Measurements from ENCODE around the gene ADCYAP1.

Gene ADCYAP1

DNA sequence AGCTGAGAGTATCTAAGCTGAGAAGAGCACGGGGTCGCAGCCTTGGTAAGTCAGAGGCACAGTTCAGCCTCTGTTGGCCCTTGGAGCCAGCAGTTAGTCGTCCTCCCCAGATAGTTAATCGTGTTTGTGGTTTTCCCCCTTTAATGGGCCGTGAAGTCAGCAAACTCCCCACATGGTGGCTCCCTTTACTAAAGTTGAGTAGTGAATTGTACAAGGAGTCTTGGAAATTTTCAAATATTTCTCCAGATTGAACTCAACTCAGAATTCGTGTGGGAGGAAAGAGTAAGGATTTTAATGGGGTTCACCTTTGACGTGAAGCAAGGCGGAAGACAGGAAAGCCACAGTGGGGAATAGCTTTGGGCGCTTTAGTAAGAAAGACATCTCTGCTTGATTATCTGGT is 2.4 kb upstream of the ADCYAP1 start:
- no peak overlapping the region for H3K9ac ChIP-seq (ENCODE audit: low read length)
- peaks cover 37% of the 10 kb centered on the region for H3K4me1 ChIP-seq (ENCODE audit: control insufficient read depth, low read depth, low read length)
- no peak overlapping the region for H3K27ac ChIP-seq (ENCODE audit: low read length)
- no peak overlapping the region for H3K4me3 ChIP-seq (ENCODE audit: low read length)
- no peaks in the 10 kb centered on the region for H3K9me3 ChIP-seq (ENCODE audit: control insufficient read depth, low read depth, low read length)
- peaks cover 72% of the 10 kb centered on the region for H3K27me3 ChIP-seq (ENCODE audit: control insufficient read depth, insufficient read depth, low read length)
- H3K36me3 ChIP-seq (ENCODE audit: control insufficient read depth, low read depth, low read length): no peaks in the 10 kb centered on the region

DNA sequence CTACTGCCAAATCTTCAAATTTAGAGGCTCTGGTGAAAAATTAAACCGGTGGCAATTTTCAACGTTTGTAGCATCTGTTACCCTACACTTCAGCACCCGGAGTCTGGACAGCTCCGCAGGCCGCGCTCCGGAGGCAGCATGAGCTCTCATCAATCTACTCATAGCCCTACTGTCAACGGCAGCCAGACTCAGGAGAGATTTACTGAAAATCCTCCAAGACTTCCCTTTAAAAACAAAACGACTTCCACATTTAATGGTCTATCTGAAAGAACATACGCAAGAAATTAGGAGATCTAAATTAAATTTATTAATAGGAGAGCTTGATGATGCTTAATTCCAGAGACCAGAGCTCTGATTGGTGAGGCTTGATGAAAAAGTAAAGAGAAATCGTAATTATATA is 970 bp upstream of the ADCYAP1 start:
- Histone ChIP-seq H3K4me1 (ENCODE audit: control insufficient read depth, low read depth, low read length) (peaks cover 39% of the 10 kb centered on the region), H3K27ac (ENCODE audit: low read length) (no peak overlapping the region), H3K36me3 (ENCODE audit: control insufficient read depth, low read depth, low read length) (no peaks in the 10 kb centered on the region), H3K9me3 (ENCODE audit: control insufficient read depth, low read depth, low read length) (no peaks in the 10 kb centered on the region), H3K4me3 (ENCODE audit: low read length) (no peak overlapping the region), H3K27me3 (ENCODE audit: control insufficient read depth, insufficient read depth, low read length) (peaks cover 87% of the 10 kb centered on the region), H3K9ac (ENCODE audit: low read length) (no peak overlapping the region)

DNA sequence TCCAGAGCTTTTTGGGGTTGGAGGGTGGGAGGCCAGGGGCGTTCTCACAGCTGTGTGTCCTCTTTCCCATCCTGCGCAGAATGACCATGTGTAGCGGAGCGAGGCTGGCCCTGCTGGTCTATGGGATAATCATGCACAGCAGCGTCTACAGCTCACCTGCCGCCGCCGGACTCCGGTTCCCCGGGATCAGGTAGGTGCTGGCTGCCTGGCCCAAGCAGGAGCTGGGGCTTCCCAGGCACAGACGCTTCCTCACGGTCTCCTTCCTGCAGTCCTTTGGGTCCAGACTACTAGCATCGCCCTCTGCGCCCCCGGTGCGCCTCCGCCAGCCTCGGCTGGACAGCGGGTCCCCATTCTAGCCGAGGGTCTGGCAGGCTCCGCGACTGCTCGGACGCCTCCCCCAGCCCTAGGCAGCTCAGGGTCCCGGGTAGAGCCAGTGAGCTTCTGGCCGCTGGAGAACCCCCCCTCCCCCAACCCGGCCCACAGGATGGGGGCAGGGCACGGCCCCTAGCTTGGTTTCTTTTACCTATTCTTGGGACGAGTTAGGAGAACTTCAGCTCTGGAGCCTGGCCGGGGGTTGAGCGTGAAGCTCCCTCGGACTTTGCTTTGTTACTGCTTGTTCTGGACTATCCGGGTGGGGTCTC is 756 bp downstream of the ADCYAP1 start:
- Histone ChIP-seq H3K4me3 (ENCODE audit: low read length) (peak overlapping the region; percentile 60), H3K27me3 (ENCODE audit: control insufficient read depth, insufficient read depth, low read length) (peaks cover 100% of the 10 kb centered on the region), H3K9me3 (ENCODE audit: control insufficient read depth, low read depth, low read length) (no peaks in the 10 kb centered on the region)

DNA sequence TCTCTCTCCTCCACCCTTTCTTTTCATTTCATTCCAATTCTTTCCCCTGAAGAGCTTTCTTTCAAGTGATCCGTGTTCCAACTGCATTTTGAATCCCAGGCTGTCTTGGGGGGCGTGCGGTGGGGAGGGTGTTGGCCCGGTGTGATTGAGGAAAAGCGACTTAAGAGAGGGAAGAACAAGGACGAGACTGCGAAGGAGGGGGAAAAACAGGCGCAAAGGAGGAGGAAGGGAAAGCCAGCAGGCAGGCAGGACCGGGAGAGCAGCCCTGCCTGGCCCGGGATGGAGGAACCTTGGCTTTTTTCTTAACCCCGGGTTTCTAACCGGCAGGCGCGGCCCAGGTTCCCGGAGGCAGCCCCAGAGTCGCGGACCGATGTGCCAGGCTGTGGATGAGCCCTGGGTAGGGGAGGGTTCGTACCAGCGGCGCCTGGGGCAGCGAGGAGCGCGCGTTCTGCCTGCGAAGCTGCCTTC is 1.3 kb downstream of the ADCYAP1 start:
- Histone ChIP-seq H3K9me3 (ENCODE audit: control insufficient read depth, low read depth, low read length) (no peaks in the 10 kb centered on the region), H3K36me3 (ENCODE audit: control insufficient read depth, low read depth, low read length) (no peaks in the 10 kb centered on the region), H3K27ac (ENCODE audit: low read length) (no peak overlapping the region), H3K4me1 (ENCODE audit: control insufficient read depth, low read depth, low read length) (peaks cover 40% of the 10 kb centered on the region), H3K9ac (ENCODE audit: low read length) (no peak overlapping the region), H3K27me3 (ENCODE audit: control insufficient read depth, insufficient read depth, low read length) (peaks cover 100% of the 10 kb centered on the region), H3K4me3 (ENCODE audit: low read length) (peak overlapping the region; percentile 60)

More for the DNA sequence above, 756 bp downstream of the ADCYAP1 start:
- H3K4me1 ChIP-seq (ENCODE audit: control insufficient read depth, low read depth, low read length): peaks cover 41% of the 10 kb centered on the region
- H3K36me3 ChIP-seq (ENCODE audit: control insufficient read depth, low read depth, low read length): no peaks in the 10 kb centered on the region
- no peak overlapping the region for H3K9ac ChIP-seq (ENCODE audit: low read length)
- no peak overlapping the region for H3K27ac ChIP-seq (ENCODE audit: low read length)

DNA sequence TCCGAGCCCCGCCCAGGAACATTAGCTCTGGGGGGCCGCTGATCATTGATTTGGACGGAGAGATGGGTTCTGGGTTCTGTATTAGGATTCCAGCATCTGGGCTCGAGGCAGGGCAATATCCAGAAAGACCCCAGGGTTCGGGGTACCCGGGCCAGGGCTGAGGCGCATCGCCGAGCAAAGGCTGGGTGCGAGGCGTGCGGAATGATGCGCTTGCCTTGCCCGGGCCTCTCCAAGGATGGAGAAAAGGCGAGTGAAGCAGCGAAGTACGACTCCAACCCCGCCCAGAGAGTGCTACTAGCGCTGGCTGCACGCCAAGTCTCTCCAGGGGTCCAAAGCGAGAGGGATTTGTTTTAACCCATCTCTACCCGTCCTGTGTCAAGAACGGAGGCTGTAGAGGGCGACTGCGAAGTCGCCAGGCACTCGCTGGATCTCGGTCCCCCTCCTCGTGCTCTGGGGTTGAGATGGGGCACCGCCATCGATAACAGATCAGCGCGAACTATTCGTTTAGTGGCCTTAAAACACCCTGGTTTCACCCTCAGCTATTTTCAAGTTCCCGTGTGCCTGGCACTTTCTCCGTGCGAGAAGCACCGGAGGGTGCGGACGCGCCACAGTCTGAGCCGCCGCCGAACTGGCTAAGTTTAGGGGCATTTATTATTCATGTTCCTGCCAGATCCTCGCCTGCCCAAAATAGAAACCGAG is 1.9 kb downstream of the ADCYAP1 start:
- H3K27ac ChIP-seq (ENCODE audit: low read length): no peak overlapping the region
- H3K27me3 ChIP-seq (ENCODE audit: control insufficient read depth, insufficient read depth, low read length): peaks cover 100% of the 10 kb centered on the region
- no peaks in the 10 kb centered on the region for H3K9me3 ChIP-seq (ENCODE audit: control insufficient read depth, low read depth, low read length)
- no peak overlapping the region for H3K9ac ChIP-seq (ENCODE audit: low read length)
- peak overlapping the region; percentile 60 for H3K4me3 ChIP-seq (ENCODE audit: low read length)
- H3K4me1 ChIP-seq (ENCODE audit: control insufficient read depth, low read depth, low read length): peaks cover 34% of the 10 kb centered on the region
- no peaks in the 10 kb centered on the region for H3K36me3 ChIP-seq (ENCODE audit: control insufficient read depth, low read depth, low read length)

DNA sequence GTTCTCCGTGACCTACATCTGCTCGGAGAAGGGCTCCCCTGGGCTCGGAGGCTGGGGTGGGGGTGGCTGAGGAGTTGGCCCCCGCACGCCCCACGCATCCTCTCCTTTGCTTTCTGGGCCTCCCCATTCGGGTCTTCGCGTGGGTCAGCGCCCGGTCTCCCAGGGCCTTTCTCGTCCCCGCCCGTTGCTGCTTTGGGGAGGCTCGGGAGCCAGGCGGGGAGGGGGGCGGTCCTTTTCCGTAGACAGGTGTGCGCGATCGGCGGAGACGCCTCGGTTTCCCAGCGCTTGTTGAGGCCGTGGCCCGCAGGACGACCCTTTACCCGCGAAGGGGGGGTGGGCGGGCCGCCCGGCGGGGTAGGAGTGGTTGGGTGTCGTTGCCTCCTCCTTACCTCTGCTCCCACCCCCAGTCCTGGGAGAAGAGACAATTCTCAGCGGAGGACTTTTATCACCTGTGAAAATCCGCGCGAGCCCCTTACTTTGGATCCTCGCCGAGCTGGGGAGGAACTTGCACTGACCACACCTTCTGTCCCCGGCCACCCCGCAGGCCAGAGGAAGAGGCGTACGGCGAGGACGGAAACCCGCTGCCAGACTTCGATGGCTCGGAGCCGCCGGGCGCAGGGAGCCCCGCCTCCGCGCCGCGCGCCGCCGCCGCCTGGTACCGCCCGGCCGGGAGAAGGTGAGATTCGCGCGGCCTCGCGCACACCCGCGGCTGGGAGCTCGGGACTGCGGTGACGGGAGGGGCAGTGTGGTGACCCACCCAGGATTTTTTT is 2.6 kb downstream of the ADCYAP1 start:
- H3K9me3 ChIP-seq (ENCODE audit: control insufficient read depth, low read depth, low read length): no peaks in the 10 kb centered on the region
- H3K27ac ChIP-seq (ENCODE audit: low read length): no peak overlapping the region
- peaks cover 28% of the 10 kb centered on the region for H3K4me1 ChIP-seq (ENCODE audit: control insufficient read depth, low read depth, low read length)
- no peaks in the 10 kb centered on the region for H3K36me3 ChIP-seq (ENCODE audit: control insufficient read depth, low read depth, low read length)
- no peak overlapping the region for H3K9ac ChIP-seq (ENCODE audit: low read length)
- H3K27me3 ChIP-seq (ENCODE audit: control insufficient read depth, insufficient read depth, low read length): peaks cover 100% of the 10 kb centered on the region
- peak overlapping the region; percentile 60 for H3K4me3 ChIP-seq (ENCODE audit: low read length)

DNA sequence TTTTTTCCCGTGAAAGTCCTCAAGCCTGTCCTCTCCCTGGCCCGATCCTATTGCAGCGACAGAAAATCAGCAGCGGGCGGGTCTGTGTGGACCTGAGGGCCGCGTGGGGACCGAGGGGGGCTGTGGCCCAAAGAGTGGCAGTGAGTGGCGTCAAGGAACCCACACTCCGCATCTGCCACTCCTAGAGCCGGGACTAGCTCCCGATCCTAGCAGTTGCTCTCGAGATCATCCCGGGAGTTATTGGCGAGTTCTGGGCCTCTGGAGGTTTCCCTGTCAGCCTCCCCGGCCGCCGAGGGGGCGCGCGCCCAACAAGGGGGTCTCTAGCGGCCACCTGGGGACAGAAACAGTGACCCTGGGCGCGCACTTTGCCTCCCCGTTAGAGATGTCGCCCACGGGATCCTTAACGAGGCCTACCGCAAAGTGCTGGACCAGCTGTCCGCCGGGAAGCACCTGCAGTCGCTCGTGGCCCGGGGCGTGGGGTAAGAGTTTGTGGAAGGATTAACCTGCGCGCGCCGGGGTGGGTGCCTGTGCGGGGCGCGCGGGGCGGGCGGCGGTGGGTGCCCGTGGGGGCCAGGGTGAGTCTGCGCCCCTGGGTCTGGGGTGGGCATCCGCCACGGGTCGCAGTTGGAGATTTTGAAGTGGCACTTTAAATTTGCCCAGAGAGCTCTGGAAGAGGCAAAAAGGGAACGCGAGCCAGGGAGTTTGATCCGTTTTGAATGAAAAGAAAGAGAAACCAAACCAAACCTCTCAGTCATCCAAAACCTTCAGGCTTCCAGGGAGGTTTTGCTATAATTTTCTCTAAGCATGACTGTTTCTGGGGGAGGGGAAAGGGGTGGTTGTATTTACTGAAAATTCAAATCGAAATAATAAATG is 3.5 kb downstream of the ADCYAP1 start:
- H3K27me3 ChIP-seq (ENCODE audit: control insufficient read depth, insufficient read depth, low read length): peaks cover 100% of the 10 kb centered on the region
- no peaks in the 10 kb centered on the region for H3K9me3 ChIP-seq (ENCODE audit: control insufficient read depth, low read depth, low read length)
- H3K36me3 ChIP-seq (ENCODE audit: control insufficient read depth, low read depth, low read length): no peaks in the 10 kb centered on the region
- peak overlapping the region; percentile 60 for H3K4me3 ChIP-seq (ENCODE audit: low read length)
- no peak overlapping the region for H3K27ac ChIP-seq (ENCODE audit: low read length)
- peaks cover 26% of the 10 kb centered on the region for H3K4me1 ChIP-seq (ENCODE audit: control insufficient read depth, low read depth, low read length)
- H3K9ac ChIP-seq (ENCODE audit: low read length): no peak overlapping the region

DNA sequence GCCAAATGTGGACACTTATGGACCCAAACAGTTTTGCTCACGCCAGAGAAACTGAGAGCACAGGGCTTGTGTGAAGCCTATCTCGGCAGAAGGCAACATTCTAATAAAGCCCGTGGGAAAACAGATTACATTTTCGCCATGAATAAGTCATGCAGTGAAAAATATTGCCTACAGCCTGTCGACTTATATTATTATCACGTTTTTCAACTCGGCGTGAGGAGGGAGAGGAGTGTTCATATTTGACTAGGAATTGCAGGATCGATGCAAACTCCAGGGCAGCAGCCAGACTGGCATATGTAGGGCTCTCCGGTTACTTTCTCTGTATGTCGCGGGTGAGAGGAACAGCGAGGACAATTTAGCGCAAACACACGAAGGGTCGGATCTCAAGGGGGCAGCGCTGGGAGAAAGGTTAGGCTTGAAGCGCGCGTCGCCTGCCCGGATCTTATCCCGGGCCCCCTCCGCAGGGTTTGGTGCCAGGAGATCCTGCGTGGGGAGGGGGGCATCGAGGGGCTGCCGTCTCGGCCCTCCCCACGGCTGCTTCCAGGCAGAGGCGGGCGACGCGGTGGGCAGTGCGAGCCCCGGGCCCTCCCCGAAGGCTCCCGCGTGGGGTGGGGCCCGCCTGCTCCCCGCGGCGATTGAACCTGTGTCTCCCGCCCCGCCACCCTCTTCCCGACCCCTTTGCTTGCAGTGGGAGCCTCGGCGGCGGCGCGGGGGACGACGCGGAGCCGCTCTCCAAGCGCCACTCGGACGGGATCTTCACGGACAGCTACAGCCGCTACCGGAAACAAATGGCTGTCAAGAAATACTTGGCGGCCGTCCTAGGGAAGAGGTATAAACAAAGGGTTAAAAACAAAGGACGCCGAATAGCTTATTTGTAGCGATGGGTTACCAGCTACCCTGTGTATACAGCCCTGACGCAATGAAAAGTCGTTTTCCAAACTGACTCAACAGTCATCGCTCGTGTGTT is 4.4 kb downstream of the ADCYAP1 start:
- peak overlapping the region; percentile 35 for H3K4me3 ChIP-seq (ENCODE audit: low read length)
- no peak overlapping the region for H3K27ac ChIP-seq (ENCODE audit: low read length)
- no peaks in the 10 kb centered on the region for H3K9me3 ChIP-seq (ENCODE audit: control insufficient read depth, low read depth, low read length)
- H3K9ac ChIP-seq (ENCODE audit: low read length): no peak overlapping the region
- H3K27me3 ChIP-seq (ENCODE audit: control insufficient read depth, insufficient read depth, low read length): peaks cover 100% of the 10 kb centered on the region
- H3K4me1 ChIP-seq (ENCODE audit: control insufficient read depth, low read depth, low read length): peaks cover 24% of the 10 kb centered on the region
- no peaks in the 10 kb centered on the region for H3K36me3 ChIP-seq (ENCODE audit: control insufficient read depth, low read depth, low read length)

DNA sequence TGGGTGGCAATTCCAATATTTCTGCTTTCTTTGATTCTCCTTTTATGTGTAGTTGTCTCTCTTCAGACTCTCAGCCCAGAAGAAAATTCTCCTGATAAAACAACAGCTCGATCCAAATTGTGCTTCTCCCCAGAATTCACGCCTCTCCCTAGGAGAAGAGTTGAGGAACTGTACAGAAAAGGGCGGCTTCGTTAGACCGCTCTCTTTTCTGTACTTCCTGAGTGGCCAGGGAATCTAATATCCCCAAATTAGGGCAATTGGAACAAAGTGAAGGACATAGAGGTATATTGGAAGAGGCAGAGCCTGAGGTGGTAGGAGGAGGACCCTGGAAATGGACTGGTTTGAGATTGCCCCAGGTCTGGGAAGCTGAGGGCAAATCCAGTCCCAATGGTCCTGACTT is 5.6 kb downstream of the ADCYAP1 start:
- no peaks in the 10 kb centered on the region for H3K36me3 ChIP-seq (ENCODE audit: control insufficient read depth, low read depth, low read length)
- H3K27me3 ChIP-seq (ENCODE audit: control insufficient read depth, insufficient read depth, low read length): peaks cover 91% of the 10 kb centered on the region
- H3K27ac ChIP-seq (ENCODE audit: low read length): no peak overlapping the region
- no peaks in the 10 kb centered on the region for H3K9me3 ChIP-seq (ENCODE audit: control insufficient read depth, low read depth, low read length)
- H3K4me3 ChIP-seq (ENCODE audit: low read length): no peak overlapping the region
- H3K9ac ChIP-seq (ENCODE audit: low read length): no peak overlapping the region
- peaks cover 15% of the 10 kb centered on the region for H3K4me1 ChIP-seq (ENCODE audit: control insufficient read depth, low read depth, low read length)

DNA sequence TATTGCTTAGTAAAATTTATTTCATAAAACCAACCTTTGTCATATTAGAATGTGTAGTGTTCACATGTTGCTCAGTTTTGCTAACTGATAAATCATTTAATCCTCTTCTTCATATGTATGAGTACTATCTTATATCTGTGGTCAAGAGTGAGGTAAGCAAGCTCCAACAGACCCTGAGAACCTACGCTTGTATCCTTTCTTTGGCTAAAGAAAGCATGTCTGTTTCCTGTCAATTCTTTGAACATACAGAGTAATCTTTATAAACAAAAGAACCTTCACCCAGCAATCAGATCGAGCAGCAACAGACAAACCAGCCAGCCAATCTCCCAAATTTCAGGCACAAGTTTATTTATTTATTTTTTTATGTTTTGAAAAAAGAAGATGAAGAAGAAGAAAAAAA is 6.4 kb downstream of the ADCYAP1 start:
- H3K27ac ChIP-seq (ENCODE audit: low read length): no peak overlapping the region
- H3K9me3 ChIP-seq (ENCODE audit: control insufficient read depth, low read depth, low read length): no peaks in the 10 kb centered on the region
- H3K4me1 ChIP-seq (ENCODE audit: control insufficient read depth, low read depth, low read length): peaks cover 12% of the 10 kb centered on the region
- no peaks in the 10 kb centered on the region for H3K36me3 ChIP-seq (ENCODE audit: control insufficient read depth, low read depth, low read length)
- no peak overlapping the region for H3K4me3 ChIP-seq (ENCODE audit: low read length)
- peaks cover 83% of the 10 kb centered on the region for H3K27me3 ChIP-seq (ENCODE audit: control insufficient read depth, insufficient read depth, low read length)
- no peak overlapping the region for H3K9ac ChIP-seq (ENCODE audit: low read length)
